H9 (cell line): ENCODE data around the gene SGTB. TPM values are rescaled to one million over a fixed set of nuclear protein-coding genes. Genes with fewer than 3 reads are reported as not detected.

Experiments
- DNase-seq: peaks from one replicate; pipeline ENCODE4 v3.0.0-alpha.2; 2017
- H2AFZ ChIP-seq: one replicate; pipeline ENCODE4 v1.6.1; 2013; ENCODE audit warnings: mild to moderate bottlenecking, low read length, control low read depth, moderate library complexity
- H2AK5ac ChIP-seq: 2 replicates; pipeline ENCODE4 v1.6.1; 2013; ENCODE audit warnings: low read length, control low read depth, mixed read lengths; ENCODE audit not compliant: insufficient read length
- H2BK120ac ChIP-seq: one replicate; pipeline ENCODE4 v1.6.1; 2013; ENCODE audit warnings: low read depth, mild to moderate bottlenecking, low read length, control low read depth, inconsistent platforms; ENCODE audit not compliant: poor library complexity, severe bottlenecking
- H2BK12ac ChIP-seq: 2 replicates; pipeline ENCODE4 v1.6.1; 2013; ENCODE audit warnings: low read length, control low read depth, mixed read lengths, low read depth; ENCODE audit not compliant: insufficient read length
- H2BK15ac ChIP-seq: 2 replicates; pipeline ENCODE4 v1.6.1; 2013; ENCODE audit warnings: low read depth, low read length, control low read depth
- H2BK20ac ChIP-seq: one replicate; pipeline ENCODE4 v1.6.1; 2013; ENCODE audit warnings: low read depth, mild to moderate bottlenecking, low read length, control low read depth, inconsistent platforms; ENCODE audit not compliant: poor library complexity, severe bottlenecking
- H2BK5ac ChIP-seq: 2 replicates; pipeline ENCODE4 v1.6.1; 2013; ENCODE audit warnings: low read length, control low read depth, mixed read lengths; ENCODE audit not compliant: insufficient read length
- H3K14ac ChIP-seq: 2 replicates; pipeline ENCODE4 v1.6.1; 2013; ENCODE audit warnings: low read length, control low read depth; ENCODE audit not compliant: insufficient read depth
- H3K18ac ChIP-seq: 2 replicates; pipeline ENCODE4 v1.6.1; 2013; ENCODE audit warnings: low read depth, mild to moderate bottlenecking, mixed read lengths, low read length, control low read depth; ENCODE audit not compliant: insufficient read length
- H3K23ac ChIP-seq: 2 replicates; pipeline ENCODE4 v1.6.1; 2013; ENCODE audit warnings: low read length, control low read depth, mixed read lengths, low read depth; ENCODE audit not compliant: insufficient read length
- H3K23me2 ChIP-seq: 2 replicates; pipeline ENCODE4 v1.6.1; 2013; ENCODE audit warnings: low read depth, mild to moderate bottlenecking, mixed read lengths, low read length, control low read depth; ENCODE audit not compliant: insufficient read length, poor library complexity, severe bottlenecking
- H3K27ac ChIP-seq: 2 replicates; pipeline ENCODE4 v1.5.1; 2013; ENCODE audit warnings: low read length, control low read depth, mixed read lengths, low read depth; ENCODE audit not compliant: insufficient read length
- H3K27me3 ChIP-seq: 2 replicates; pipeline ENCODE4 v1.6.1; 2013; ENCODE audit warnings: low read length, control low read depth, inconsistent platforms; ENCODE audit not compliant: insufficient read depth
- H3K4ac ChIP-seq: 2 replicates; pipeline ENCODE4 v1.6.1; 2013; ENCODE audit warnings: low read depth, mild to moderate bottlenecking, control low read depth, inconsistent platforms, low read length, moderate library complexity
- H3K4me1 ChIP-seq: 2 replicates; pipeline ENCODE4 v1.6.1; 2013; ENCODE audit warnings: low read length, control low read depth, inconsistent platforms; ENCODE audit not compliant: insufficient read depth
- H3K4me2 ChIP-seq: 2 replicates; pipeline ENCODE4 v1.6.1; 2013; ENCODE audit warnings: low read length, control low read depth, mixed read lengths; ENCODE audit not compliant: insufficient read length, insufficient read depth
- H3K56ac ChIP-seq: 2 replicates; pipeline ENCODE4 v1.6.1; 2013; ENCODE audit warnings: low read depth, mild to moderate bottlenecking, mixed read lengths, low read length, control low read depth; ENCODE audit not compliant: insufficient read length
- H3K79me1 ChIP-seq: 2 replicates; pipeline ENCODE4 v1.6.1; 2013; ENCODE audit warnings: low read depth, mild to moderate bottlenecking, moderate library complexity, low read length, control low read depth, inconsistent platforms; ENCODE audit not compliant: insufficient read depth, poor library complexity, severe bottlenecking
- H3K79me2 ChIP-seq: 2 replicates; pipeline ENCODE4 v1.6.1; 2013; ENCODE audit warnings: low read length, control low read depth, inconsistent platforms; ENCODE audit not compliant: insufficient read depth
- H3K9ac ChIP-seq: 2 replicates; pipeline ENCODE4 v1.6.1; 2013; ENCODE audit warnings: low read length, control low read depth, mixed read lengths; ENCODE audit not compliant: insufficient read length; ENCODE audit errors: extremely low read depth
- H3K9me3 ChIP-seq: one replicate; pipeline ENCODE4 v1.6.1; 2013; ENCODE audit warnings: low read depth, low read length, inconsistent platforms; ENCODE audit not compliant: control insufficient read depth
- H3T11ph ChIP-seq: one replicate; pipeline ENCODE4 v1.6.1; 2013; ENCODE audit warnings: mild to moderate bottlenecking, low read length, control low read depth, inconsistent platforms
- H4K20me1 ChIP-seq: one replicate; pipeline ENCODE4 v1.6.1; 2013; ENCODE audit not compliant: control insufficient read depth, insufficient read length, insufficient read depth
- H4K5ac ChIP-seq: 2 replicates; pipeline ENCODE4 v1.6.1; 2013; ENCODE audit warnings: low read depth, mild to moderate bottlenecking, mixed read lengths, low read length, control low read depth; ENCODE audit not compliant: insufficient read length
- H4K8ac ChIP-seq: replicated peaks from 2 replicates; pipeline ENCODE4 v1.6.1; 2013; ENCODE audit warnings: low read length, control low read depth, mixed read lengths, low read depth; ENCODE audit not compliant: insufficient read length
- H4K91ac ChIP-seq: 2 replicates; pipeline ENCODE4 v1.6.1; 2013; ENCODE audit warnings: low read depth, mild to moderate bottlenecking, moderate library complexity, mixed read lengths, low read length, control low read depth; ENCODE audit not compliant: insufficient read length
- H3K27ac Mint-ChIP-seq, 3 experiments: 2 replicates in 2 of 3; 3 replicates in 1 of 3; pipeline ENCODE4 v1.8.0; 2020 to 2021; ENCODE audit warnings: mixed read lengths in 3 of 3, mild to moderate bottlenecking in 1 of 3, moderate library complexity in 1 of 3
- H3K27me3 Mint-ChIP-seq: 2 replicates; pipeline ENCODE4 v1.8.0; 2021; ENCODE audit warnings: low read depth, mild to moderate bottlenecking, moderate library complexity, mixed read lengths
- H3K36me3 Mint-ChIP-seq, 3 experiments: 2 replicates in 2 of 3; 3 replicates in 1 of 3; pipeline ENCODE4 v1.8.0; 2020 to 2021; ENCODE audit warnings: low read depth in 3 of 3, mixed read lengths in 3 of 3; ENCODE audit not compliant: insufficient read depth in 1 of 3
- H3K4me1 Mint-ChIP-seq, 2 experiments: 2 replicates each; pipeline ENCODE4 v1.8.0; 2020; ENCODE audit warnings: mixed read lengths in 2 of 2
- H3K4me3 Mint-ChIP-seq, 2 experiments: 2 replicates in 1 of 2; 3 replicates in 1 of 2; pipeline ENCODE4 v1.8.0; 2020 to 2021; ENCODE audit warnings: mild to moderate bottlenecking in 2 of 2, mixed read lengths in 2 of 2, moderate library complexity in 1 of 2
- H3K9me3 Mint-ChIP-seq, 2 experiments: 2 replicates in 1 of 2; 3 replicates in 1 of 2; pipeline ENCODE4 v1.8.0; 2020; ENCODE audit warnings: mild to moderate bottlenecking in 2 of 2, mixed read lengths in 2 of 2, moderate library complexity in 1 of 2
- WGBS: extraction: QIAGEN DNeasy Blood & Tissue Kit; methylation state at CpG from one replicate; pipeline ENCODE4 v1.1.7; 2013; ENCODE audit warnings: missing lambda C conversion rate, low lambda C conversion rate, mixed read lengths; ENCODE audit not compliant: insufficient read length; ENCODE audit errors: extremely low coverage; 5-methylcytosine and 5-hydroxymethylcytosine counted together
- total RNA-seq: library from RNA; stranded (reverse); gene quantifications from 2 replicates; pipeline ENCODE4 v1.2.1, GENCODE V29; 2021
- TF ChIP-seq, protein P1 (sequence below): fragments of 200-600 bp; sonication (generic); conservative IDR thresholded peaks from 3 replicates; pipeline ENCODE4 v1.8.0; 2021; ENCODE audit warnings: antibody characterized with exemption, mild to moderate bottlenecking

SGTB gene
- total RNA-seq, 1 experiment from 2014 or later: 18.7 TPM

- Histone ChIP-seq H2BK20ac (no peak overlapping the region), H3K4ac (no peak overlapping the region), H3K23ac (no peak overlapping the region), H2BK15ac (no peak overlapping the region), H3K9me3 (no peaks in the 10 kb centered on the region), H4K5ac (no peak overlapping the region), H3K23me2 (no peaks in the 10 kb centered on the region), H3K4me2 (no peak overlapping the region), H3K79me2 (peaks cover 29% of the 10 kb centered on the region), H3K27ac (no peak overlapping the region), H2AFZ (no peak overlapping the region), H3K18ac (no peak overlapping the region), H4K20me1 (no peaks in the 10 kb centered on the region), H3K14ac (no peak overlapping the region), H3K27me3 (no peaks in the 10 kb centered on the region), H4K91ac (no peak overlapping the region), H3K79me1 (peaks cover 3% of the 10 kb centered on the region), H3K56ac (no peak overlapping the region), H4K8ac (no peak overlapping the region), H3K4me1 (no peaks in the 10 kb centered on the region), H2BK12ac (no peak overlapping the region), H2AK5ac (no peak overlapping the region), H3K9ac (no peak overlapping the region), H2BK5ac (no peak overlapping the region), H2BK120ac (no peak overlapping the region), H3T11ph (no peak overlapping the region)
- peaks cover 0 to 6% of the 10 kb centered on the region in 2 experiments; a peak in 2 of 5 replicates for H3K9me3 Mint-ChIP-seq
- no peaks in the 10 kb centered on the region for H3K27me3 Mint-ChIP-seq
- TF ChIP-seq, protein P1, sequence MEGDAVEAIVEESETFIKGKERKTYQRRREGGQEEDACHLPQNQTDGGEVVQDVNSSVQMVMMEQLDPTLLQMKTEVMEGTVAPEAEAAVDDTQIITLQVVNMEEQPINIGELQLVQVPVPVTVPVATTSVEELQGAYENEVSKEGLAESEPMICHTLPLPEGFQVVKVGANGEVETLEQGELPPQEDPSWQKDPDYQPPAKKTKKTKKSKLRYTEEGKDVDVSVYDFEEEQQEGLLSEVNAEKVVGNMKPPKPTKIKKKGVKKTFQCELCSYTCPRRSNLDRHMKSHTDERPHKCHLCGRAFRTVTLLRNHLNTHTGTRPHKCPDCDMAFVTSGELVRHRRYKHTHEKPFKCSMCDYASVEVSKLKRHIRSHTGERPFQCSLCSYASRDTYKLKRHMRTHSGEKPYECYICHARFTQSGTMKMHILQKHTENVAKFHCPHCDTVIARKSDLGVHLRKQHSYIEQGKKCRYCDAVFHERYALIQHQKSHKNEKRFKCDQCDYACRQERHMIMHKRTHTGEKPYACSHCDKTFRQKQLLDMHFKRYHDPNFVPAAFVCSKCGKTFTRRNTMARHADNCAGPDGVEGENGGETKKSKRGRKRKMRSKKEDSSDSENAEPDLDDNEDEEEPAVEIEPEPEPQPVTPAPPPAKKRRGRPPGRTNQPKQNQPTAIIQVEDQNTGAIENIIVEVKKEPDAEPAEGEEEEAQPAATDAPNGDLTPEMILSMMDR: no peak
- peaks cover 6 to 10% of the 10 kb centered on the region in 2 experiments for H3K4me1 Mint-ChIP-seq
- H3K36me3 Mint-ChIP-seq: peaks cover 0 to 26% (median 14%) of the 10 kb centered on the region in 3 experiments; a peak in 5 of 7 replicates
- no CpG with 5 or more reads among the region's 5 CpGs for WGBS
- no peak overlapping the region for H3K4me3 Mint-ChIP-seq
- no peak for DNase-seq
- no peak overlapping the region; a peak in 1 of 7 replicates for H3K27ac Mint-ChIP-seq
These were observed 28.0 kb upstream of the SGTB start for GRCh38 chr5:65749956-65750355.
